ENCODE results near the gene ANXA10.
A peak's percentile ranks its signal among the peaks of the same experiment; 100 is the strongest.

The ANXA10 gene

DNA sequence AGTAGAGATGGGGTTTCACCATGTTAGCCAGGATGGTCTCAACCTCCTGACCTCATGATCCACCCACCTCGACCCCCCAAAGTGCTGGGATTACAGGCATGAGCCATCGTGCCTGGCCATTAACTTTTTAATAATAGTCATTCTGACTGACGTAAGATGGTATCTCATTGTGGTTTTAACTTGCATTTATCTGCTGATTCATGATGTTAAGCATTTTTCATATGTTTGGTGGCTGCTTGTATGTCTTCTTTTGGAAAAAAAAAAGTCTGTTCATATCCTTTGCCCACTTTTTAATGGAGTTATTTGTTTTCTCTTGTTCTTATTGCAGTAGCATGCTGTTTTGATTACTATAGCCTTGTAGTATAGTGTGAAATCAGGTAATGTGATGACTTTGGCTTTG, 45.8 kb downstream of the ANXA10 start:
- TF ChIP-seq, protein P1, sequence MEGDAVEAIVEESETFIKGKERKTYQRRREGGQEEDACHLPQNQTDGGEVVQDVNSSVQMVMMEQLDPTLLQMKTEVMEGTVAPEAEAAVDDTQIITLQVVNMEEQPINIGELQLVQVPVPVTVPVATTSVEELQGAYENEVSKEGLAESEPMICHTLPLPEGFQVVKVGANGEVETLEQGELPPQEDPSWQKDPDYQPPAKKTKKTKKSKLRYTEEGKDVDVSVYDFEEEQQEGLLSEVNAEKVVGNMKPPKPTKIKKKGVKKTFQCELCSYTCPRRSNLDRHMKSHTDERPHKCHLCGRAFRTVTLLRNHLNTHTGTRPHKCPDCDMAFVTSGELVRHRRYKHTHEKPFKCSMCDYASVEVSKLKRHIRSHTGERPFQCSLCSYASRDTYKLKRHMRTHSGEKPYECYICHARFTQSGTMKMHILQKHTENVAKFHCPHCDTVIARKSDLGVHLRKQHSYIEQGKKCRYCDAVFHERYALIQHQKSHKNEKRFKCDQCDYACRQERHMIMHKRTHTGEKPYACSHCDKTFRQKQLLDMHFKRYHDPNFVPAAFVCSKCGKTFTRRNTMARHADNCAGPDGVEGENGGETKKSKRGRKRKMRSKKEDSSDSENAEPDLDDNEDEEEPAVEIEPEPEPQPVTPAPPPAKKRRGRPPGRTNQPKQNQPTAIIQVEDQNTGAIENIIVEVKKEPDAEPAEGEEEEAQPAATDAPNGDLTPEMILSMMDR (conservative IDR thresholded peaks at IDR 0.05; ENCODE audit: low read depth, low read length) = no peak
- DNase-seq (ENCODE audit: low read depth) = peak; percentile 90
- no peak overlapping the region for H3K4me3 ChIP-seq (ENCODE audit: low read depth, low read length)

DNA sequence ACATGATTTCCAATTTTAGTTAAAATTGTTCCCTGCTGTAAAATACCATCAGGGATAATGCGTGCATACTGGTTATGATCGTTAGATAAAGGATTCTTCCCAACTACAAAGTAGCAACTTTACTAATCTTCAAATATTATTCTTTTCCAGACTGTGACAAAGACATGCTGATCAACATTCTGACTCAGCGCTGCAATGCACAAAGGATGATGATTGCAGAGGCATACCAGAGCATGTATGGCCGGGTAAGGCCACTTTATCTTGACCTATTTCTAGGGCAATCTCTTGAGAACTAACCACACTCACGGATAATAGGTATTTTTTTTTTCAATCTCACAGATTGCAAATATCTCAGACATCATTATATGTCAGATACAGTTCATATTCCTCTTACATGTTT, 47.0 kb downstream of the ANXA10 start:
- TF ChIP-seq, protein P1 (conservative IDR thresholded peaks at IDR 0.05; ENCODE audit: low read depth, low read length) = no peak
- no peak overlapping the region for H3K4me3 ChIP-seq (ENCODE audit: low read depth, low read length)
- peak; percentile 79 for DNase-seq (ENCODE audit: low read depth)

DNA sequence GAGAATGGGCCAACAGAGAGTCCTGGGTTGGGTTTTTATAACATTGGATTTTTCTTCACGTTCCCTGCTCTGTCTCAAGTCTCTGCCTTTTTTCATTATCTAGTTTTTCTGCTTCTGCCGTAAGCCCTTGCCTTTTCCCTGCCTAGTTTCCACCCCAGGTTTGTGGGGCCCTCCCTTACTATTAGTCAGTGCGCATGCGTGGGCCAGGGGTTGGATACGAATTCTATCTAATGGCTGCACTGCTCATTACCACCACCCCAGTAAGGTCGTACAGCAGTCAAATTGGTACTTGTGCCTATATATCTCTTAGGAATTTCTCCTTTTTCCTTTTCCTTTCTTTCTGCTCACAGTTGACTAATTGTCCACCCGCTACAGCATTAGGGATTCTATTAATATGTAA, 49.4 kb downstream of the ANXA10 start:
- TF ChIP-seq, protein P1 (conservative IDR thresholded peaks at IDR 0.05; ENCODE audit: low read depth, low read length) = no peak
- no peak for DNase-seq (ENCODE audit: low read depth)
- no peak overlapping the region for H3K4me3 ChIP-seq (ENCODE audit: low read depth, low read length)

DNA sequence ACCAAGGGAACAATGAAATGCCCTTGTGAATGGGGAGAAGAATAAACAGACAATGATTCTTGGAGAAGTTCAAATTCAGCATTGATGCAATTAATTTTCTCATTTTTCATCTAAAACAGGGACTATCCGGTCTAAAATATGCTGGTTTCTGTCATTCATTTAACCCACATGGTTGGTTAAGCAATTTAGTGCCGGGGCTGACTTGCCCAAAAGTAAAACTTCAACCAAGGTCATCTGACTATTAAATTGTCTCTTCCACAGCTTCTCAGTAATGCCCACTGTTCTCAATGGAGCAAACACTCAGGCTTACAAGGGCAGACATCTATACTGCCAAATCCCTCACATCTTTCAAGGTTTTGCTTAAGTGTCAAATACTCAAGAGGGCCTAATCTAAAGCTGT, 51.3 kb downstream of the ANXA10 start:
- H3K4me3 ChIP-seq (ENCODE audit: low read depth, low read length) = no peak overlapping the region
- no peak for DNase-seq (ENCODE audit: low read depth)
- TF ChIP-seq, protein P1 (conservative IDR thresholded peaks at IDR 0.05; ENCODE audit: low read depth, low read length) = no peak

DNA sequence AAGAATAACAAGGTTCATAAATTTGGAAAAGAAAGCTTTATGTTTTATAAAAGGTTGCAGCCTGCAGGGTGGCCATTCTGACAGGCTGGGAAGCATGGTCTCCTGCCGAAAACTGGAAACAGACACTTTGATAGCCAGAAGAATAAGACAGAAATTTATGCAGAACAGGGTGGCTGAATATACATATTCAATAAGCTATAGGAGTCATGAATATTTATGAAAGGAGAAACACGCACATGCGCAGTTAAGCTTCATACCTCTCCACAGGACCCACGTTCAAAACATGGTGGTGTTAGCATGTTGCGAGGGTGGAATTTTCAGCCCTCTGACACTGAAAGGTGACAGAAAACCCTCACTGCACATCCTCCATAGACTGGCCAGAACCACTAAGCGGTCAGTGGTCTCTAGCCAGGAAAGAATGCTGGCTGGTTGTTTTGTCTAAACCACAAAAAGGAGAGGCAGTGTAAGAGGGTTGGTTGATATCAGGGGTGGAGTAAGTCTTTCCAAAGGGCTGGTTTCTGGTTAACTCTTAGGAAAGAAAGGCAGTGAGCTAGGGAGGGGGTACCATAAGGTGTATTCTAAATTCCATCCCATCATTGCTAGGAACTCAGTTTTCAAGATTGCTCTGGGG, 58.2 kb downstream of the ANXA10 start:
- TF ChIP-seq, protein P1 (conservative IDR thresholded peaks at IDR 0.05; ENCODE audit: low read depth, low read length) = no peak
- H3K4me3 ChIP-seq (ENCODE audit: low read depth, low read length) = no peak overlapping the region
- peak; percentile 67 for DNase-seq (ENCODE audit: low read depth)

DNA sequence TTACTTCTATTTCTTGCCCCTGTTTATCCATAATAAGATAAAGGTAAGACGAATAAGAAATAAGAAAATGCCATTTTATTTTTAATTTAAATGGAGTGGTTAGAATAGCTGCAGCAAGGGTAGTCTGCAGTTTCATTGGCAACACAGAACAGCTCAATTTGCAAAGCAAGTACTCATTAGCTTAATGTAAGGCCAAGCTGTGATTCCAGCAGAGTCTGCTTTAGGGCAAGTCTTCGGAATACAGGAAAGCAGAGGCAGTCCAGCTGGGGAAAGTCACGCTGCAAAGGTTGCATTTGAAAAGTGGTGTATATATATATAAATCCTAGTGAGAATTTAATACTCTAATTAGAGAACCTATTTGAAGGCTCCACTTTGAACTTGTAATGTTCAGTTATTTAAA, 59.0 kb downstream of the ANXA10 start:
- DNase-seq (ENCODE audit: low read depth) = no peak
- TF ChIP-seq, protein P1 (conservative IDR thresholded peaks at IDR 0.05; ENCODE audit: low read depth, low read length) = no peak
- H3K4me3 ChIP-seq (ENCODE audit: low read depth, low read length) = no peak overlapping the region

DNA sequence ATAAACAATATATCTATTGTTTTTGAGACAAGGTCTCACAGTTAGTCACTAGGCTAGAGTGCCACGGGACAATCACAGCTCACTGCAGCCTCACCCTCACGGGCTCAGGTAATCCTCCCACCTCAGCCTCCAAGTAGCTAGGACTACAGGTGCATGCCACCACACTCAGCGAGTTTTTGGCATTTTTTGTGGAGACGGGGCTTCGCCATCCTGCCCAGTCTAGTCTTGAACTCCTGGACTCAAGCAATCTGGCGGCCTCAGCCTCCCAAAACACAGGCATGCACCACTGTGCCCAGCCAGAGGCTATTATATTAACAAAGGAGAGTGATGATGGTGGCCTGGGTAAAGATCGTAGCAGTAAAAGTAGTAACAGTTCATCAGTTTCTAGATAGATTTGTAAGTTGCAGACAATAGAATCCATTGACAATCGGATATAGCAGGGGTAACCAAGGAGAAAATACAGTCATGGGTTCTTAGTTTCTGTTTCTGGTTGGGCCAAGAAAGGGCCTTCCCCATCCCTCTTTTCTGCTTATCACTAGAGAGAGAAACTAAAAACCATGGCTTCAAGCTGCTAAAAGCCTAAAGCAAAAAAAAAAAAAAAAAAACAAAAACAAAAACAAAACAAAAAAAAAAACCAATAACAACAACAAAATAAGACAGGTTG, 60.6 kb downstream of the ANXA10 start:
- H3K4me3 ChIP-seq (ENCODE audit: low read depth, low read length) = peak overlapping the region; percentile 38
- peak; percentile 34 for DNase-seq (ENCODE audit: low read depth)
- TF ChIP-seq, protein P1 (conservative IDR thresholded peaks at IDR 0.05; ENCODE audit: low read depth, low read length) = no peak
